GM18507 (cell line): ENCODE data around the gene LRRC56.

Experiments used
- DNase-seq: peaks from one replicate; pipeline ENCODE4 v3.0.0; 2011; ENCODE audit warnings: low read depth; ENCODE audit not compliant: insufficient read length; ENCODE audit errors: extremely low spot score
- FAIRE-seq: peaks from 2 replicates; lab custom pipeline; 2011; peaks lifted over from hg19 to GRCh38; lab: Jason Lieb, UNC

The LRRC56 gene, protein sequence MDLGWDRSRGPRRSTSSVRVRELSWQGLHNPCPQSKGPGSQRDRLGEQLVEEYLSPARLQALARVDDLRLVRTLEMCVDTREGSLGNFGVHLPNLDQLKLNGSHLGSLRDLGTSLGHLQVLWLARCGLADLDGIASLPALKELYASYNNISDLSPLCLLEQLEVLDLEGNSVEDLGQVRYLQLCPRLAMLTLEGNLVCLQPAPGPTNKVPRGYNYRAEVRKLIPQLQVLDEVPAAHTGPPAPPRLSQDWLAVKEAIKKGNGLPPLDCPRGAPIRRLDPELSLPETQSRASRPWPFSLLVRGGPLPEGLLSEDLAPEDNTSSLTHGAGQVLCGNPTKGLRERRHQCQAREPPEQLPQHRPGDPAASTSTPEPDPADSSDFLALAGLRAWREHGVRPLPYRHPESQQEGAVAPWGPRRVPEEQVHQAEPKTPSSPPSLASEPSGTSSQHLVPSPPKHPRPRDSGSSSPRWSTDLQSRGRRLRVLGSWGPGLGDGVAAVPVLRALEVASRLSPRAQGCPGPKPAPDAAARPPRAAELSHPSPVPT

DNA sequence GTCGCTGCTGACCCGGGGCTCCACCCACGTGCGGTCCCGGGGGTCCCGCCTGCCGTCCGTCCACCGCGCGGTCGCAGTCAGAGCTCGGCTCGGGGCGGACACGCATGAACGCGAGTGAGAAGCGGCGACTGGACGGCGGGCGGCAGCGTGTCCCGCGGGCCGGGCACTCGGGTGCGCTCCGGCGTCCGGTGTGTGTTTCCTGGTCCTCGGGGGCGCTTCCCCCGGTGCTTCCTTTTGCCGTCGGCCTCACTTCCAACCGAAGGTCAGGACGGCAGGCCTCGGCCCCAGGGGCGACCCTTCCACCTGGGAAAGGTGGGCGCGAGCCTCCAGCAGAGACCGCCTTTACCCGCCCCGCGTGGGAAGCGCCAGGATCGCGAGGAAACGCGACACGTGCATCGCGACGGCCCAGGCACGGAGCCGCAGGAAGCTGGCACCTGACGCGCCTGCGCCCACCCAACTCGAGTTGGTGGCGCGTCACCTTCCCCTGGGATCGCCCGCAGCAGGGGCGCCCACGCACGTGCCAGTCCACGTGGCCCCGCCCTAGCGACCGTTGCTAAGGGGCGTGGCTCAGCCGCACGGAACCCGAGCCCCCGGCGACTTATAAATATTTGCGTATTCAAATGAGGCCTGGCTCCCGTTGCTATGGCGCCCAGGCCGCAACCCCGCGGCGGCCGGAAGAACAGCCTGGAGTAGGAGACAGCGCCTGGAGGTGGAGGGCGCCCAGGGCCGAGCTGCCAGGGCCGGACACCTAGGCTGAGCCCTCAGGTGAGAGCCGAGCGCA lies at the start of gene LRRC56:
Gene LRRC56 (plus strand): TSS at position 687 of the 781 bp plus-strand sequence. CDS start 3,158 bp downstream, outside the sequence.
- DNase-seq = peak; percentile 96
- peak; percentile 95 for FAIRE-seq

DNA sequence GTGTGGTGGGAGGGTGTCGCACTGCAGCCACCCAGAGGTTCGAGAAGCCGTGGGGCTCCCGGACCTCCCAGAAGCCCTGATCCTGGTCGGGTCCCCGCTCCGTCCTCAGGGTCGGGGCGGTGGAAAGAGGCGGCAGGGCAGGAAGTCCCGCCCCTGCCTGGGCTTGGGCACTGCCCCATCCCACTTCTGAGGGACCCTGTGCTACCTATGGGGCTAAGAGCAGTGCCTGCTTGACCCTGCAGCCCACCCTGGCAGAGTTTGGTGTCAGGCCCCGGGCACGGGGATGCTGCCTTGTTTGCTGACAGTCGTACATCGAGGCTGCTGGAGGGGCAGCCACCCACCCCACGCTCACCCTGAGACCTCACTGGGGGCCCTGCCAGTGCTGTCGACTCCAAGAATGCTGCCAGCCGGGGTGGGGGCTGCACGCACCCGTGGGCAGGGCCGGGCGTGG lies 49.7 kb upstream of the LRRC56 start:
- FAIRE-seq (no peak), DNase-seq (no peak)

DNA sequence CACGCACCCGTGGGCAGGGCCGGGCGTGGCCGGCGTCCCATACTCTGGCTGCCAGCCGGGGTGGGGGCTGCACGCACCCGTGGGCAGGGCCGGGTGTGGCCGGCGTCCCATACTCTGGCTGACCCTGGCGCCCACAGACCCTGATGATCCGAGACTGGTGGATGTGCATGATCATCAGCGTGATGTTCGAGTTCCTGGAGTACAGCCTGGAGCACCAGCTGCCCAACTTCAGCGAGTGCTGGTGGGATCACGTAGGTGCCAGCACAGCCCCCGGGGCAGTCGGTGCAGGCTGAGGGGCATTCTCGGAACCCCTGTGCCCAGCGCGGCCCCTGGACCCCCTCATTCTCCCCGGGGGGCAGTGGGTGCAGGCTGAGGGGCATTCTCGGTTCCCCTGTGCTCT lies 49.3 kb upstream of the LRRC56 start:
- DNase-seq = no peak
- no peak for FAIRE-seq

DNA sequence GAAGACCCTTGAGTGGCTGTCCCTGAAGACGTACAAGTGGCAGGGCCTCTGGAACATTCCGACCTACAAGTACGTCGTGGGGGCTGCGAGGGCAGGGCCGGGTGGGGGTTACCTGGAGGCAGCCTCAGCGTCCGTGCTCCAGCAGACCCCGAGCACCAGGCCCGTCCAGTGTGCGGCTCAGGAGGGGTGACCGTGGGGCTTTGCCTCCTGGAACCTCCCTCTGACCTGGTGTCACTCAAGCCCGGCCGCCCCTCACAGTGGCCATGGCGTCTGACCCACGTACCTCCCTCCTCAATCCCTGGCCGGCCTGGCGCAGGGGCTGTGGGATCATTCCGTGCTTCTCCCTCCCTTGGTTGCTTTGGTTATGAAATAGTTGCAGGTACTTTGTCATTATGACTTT lies 48.7 kb upstream of the LRRC56 start:
- no peak for FAIRE-seq
- DNase-seq = no peak

DNA sequence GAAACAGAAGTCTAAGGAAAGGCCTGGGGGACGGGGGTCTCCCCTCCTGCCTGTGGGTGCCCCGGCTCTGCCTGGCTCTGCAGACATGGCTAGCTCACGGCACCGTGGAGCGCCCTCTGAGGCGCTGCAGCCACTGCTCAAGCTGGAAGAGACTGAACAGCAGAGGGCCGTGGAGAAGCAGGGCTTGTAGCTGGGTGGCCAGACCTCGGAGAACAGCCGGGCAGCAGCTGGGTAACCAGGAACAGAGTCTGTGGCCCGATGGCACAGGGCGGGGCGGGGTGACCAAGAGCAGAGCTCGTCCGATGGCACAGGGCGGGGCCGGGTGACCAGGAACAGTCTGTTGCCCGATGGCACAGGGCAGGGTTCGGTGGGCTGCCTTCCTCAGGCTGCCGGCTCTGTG lies 48.3 kb upstream of the LRRC56 start:
- DNase-seq (no peak), FAIRE-seq (no peak)

DNA sequence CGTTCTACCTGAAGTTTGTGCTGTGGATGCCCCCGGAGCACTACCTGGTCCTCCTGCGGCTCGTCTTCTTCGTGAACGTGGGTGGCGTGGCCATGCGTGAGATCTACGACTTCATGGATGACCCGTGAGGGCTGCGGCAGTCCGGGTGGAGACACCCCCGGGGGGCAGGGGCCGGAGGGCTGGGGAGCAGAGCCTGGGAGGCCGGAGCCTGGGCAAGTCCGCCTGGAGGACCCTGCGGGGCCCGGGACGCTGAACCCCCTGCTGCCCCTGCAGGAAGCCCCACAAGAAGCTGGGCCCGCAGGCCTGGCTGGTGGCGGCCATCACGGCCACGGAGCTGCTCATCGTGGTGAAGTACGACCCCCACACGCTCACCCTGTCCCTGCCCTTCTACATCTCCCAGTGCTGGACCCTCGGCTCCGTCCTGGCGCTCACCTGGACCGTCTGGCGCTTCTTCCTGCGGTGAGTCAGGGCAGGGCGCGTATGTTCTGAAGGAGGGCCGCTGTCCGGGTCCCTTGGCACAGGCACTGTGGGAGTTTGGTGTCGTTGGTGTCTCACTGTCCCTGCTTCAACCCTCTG lies 47.6 kb upstream of the LRRC56 start:
- FAIRE-seq (no peak), DNase-seq (no peak)

DNA sequence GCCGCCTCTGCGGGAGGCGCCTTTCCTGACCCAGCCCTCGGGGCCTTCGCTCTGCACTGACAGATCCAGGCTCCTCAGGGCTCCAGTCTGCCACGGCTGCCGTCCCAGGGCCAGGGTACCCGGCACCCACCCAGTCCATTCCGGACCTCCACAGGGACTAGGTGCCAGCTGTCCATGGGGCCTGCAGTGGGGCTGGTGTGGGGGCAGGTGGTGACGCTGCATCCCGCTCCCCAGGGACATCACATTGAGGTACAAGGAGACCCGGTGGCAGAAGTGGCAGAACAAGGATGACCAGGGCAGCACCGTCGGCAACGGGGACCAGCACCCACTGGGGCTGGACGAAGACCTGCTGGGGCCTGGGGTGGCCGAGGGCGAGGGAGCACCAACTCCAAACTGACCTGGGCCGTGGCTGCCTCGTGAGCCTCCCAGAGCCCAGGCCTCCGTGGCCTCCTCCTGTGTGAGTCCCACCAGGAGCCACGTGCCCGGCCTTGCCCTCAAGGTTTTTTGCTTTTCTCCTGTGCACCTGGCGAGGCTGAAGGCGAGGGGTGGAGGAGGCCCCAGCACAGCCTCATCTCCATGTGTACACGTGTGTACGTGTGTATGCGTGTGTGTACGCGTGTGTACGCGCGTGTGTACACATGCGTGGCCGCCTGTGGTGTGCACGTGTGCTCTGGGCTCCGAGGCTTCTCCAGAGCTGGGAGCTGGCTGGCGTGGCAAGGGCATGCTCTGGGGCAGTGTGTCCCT lies 47.0 kb upstream of the LRRC56 start:
- FAIRE-seq (no peak), DNase-seq (no peak)

DNA sequence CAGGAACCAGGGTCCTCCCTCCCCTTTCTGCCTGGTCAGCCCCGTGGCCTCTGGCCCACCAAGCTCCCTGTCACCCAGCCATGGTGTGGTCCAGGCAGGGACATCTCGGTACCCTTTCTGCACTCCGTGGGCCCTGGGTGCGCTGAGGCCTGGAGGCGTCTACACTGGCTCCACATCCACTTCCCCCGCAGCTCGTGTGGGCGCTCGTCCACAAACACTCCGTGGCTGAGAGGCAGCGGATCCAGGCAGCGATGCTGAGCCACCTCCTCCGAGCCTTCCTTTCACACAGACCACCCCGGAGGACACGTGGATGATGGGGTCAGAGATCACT lies 46.4 kb upstream of the LRRC56 start:
- DNase-seq (no peak), FAIRE-seq (no peak)

DNA sequence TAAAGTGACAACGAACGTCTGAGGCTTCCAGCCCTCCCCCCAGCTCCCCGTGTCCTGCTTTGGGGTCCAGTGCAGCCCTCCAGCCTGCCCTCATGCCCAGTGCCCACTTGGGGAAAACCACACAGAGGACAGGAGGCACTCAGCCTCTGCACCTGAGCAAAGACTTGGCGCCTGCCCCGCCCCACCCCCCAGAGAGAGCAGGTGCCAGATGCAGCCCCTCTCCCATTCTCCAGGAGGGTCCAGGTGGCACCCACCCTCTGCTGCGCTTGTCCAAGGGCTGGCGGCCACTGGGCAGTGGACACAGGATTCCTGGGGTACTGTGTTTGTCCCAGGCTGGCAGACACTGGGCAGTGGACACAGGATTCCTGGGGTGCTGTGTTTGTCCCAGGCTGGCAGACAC lies 46.0 kb upstream of the LRRC56 start:
- no peak for DNase-seq
- no peak for FAIRE-seq

DNA sequence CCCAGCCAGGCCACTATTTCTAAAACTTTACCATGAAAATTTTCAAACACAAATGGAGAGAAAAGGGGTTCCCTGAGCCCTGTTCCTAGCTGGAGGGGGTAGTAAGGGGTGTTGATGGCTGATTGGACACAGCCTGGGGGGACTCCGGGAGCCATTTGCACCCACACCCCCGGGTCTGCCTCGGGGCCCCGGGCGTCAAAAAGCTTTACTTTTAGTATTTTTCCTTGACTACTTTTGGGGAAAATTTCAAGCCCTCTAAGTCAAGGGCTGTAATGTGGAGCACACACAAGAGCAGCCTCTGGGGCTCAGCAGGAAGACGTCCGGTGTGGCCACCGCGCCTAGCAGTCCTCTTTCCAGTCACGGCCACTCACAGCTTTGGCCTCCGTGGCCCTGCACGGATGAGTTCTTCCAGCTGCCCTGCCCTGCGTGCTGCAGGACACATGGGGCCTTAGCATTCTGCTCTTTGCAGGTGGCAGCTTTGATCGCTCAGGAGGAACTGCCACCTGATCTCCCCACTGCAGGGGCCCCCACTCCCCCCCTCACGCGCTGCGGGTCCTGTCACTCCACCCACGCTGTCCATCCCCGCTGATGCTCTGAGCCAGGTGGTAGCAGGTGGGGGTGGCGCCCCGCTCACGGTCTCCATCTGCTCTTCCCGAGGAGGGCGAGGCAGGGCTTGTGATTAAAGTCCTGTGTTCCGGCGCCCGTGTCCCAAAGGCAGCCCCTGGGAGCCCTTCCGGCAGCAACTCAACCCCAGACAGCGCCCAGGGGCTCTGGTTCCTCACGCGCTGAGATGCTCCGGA lies 44.7 kb upstream of the LRRC56 start:
- FAIRE-seq (no peak), DNase-seq (no peak)

DNA sequence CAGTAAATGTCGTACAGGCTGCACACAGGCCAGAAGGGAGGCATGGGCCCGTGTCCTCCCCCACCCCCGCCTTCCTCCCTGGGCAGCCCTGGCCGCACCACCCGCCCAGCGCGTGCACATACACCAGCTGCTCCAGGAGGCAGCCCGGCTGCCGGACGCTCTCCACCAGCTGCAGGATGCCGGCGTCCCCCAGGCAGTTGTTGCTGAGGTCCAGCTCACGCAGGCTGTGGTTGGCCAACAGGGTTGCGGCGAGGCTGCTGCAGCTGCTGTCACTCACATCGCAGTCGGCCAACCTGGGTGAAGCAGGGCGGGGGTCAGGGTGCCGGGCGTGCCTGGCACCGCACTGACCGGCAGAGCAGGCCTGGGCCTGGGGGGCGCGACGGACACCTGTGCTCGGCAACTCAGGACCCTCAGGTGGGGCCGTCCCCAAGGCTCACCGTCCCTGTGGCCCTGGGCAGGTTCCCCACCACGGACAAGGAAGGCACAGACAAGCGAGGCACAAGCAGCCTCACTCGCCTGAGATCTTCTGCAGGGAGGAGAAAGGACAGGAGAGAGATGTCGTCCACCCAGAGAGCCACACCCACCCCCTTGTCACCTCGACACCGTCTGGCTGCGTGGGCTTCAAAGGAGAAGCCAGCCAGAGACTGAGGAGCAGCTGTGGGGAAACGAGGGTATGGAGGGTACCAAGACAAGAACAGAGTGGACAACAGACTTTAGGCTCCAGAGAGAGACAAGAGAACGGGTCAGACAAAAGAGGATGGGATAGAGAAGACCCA lies 42.4 kb upstream of the LRRC56 start:
- FAIRE-seq (no peak), DNase-seq (no peak)

DNA sequence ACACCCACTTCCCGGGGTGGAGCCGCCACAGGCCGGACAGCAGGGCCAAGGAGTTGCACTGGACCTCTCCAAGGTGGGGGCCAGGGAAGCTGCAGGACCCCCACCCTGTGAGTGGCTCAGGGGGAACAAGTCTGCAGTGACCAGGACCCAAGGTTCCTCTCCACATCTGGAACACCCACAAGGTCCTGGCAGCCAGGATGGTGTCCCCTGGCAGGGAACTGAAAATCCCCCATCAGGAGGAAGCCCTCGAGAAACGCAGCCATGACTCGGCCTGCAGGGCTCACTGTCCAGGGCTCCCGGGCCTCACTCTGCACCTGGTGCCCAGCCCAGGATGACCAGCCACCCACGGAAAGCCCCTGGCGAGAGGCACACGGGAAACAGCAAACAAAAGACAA lies 41.8 kb upstream of the LRRC56 start:
- no peak for DNase-seq

DNA sequence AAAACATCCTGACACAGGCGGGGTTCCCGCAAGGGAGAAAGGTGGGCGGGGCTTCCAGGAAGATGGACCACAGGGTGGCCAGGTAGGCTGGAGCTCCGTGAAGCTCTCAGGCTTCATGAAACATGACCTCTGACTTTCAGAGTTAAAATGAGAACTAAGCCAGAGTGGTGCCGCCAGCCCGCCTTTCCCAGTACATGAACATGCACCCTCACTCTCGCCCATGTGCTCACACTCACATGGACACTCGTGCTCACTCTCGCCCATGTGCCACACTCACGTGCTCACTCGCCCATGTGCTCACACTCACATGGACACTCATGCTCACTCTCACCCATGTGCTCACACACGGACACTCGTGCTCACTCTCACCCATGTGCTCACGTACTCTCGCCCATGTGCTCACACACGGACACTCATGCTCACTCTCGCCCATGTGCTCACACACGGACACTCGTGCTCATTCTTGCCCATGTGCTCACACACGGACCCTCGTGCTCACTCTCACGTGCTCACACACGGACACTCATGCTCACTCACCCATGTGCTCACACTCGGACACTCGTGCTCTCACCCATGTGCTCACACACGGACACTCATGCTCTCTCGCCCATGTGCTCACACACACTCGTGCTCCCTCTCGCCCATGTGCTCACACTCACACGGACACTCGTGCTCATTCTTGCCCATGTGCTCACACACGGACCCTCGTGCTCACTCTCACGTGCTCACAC lies 40.3 kb upstream of the LRRC56 start:
- DNase-seq (no peak), FAIRE-seq (no peak)

More for the DNA sequence above, 41.8 kb upstream of the LRRC56 start:
- no peak for FAIRE-seq

DNA sequence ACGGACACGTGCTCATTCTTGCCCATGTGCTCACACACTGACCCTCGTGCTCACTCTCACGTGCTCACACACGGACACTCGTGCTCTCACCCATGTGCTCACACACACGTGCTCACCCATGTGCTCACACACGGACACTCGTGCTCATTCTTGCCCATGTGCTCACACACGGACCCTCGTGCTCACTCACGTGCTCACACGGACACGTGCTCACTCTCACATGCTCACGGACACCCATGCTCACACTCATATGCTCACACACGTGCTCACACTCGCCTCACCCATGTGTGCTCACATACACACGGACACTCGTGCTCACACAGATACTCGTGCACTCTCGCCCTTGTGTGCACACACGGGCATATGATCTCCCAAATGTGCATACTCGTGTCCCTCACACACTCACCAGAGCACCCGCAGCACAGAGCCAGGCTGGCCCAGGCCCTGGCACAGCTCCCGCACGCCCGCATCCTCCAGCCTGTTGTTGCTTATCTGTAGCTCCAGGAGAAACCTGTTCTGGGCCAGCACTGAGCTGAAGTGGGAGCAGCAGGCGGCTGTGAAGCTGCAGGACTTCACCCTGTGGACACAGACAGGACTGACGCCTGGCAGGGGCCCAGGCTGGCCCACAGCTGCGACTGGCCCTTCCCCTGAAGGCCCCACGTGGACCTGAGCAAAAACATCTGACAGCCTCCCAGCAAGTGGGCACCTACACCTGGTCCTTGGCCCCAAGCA lies 39.6 kb upstream of the LRRC56 start:
- DNase-seq = no peak

DNA sequence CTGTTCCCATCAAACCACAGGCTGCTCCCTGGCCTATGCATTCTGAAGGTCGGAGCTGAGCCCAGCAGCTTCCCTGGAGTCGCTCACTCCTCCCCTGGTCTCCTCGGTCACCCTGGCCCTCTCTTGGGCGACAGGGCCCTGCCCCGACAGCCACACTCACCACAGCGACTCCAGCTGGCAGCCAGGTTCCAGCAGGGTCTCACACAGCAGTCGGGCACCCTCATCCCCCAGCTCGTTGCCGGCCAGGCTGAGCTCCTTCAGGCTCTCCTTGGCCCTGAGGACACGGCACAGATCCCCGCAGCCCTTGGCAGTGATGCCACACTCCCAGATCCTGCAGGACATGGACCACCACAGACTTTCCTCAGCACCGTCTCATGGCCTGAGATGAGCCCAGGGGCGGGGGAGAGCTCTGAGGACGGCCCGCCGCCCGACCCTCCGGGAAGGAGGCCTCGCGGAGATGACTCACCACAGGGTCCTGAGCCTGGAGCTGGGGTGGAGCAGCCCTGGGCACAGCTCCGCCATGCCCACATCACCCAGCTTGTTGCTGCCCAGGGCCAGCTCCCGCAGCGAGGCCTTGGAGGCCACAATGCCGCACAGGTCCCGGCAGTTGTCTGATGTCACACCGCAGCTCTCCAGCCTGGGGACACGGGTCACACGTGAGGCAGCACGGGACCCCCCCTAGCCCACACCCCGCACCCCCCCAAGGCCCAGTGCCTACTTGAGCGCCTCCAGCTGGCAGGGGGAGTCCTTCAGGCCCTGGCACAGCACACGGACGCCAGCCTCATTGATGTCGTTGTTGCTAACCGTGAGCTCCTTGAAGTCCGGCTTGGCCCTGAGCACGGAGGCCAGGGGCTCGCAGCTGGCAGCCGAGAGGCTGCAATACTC lies 38.8 kb upstream of the LRRC56 start:
- DNase-seq = no peak
- no peak for FAIRE-seq

More for the DNA sequence above, 39.6 kb upstream of the LRRC56 start:
- FAIRE-seq = no peak
